G401.6 (cell line): ENCODE measurements around the gene TBX3.

ENCODE experiments used
- FAIRE-seq: peaks from 2 replicates; lab custom pipeline; 2012; peaks lifted over from hg19 to GRCh38; lab: Jason Lieb, UNC

TBX3 gene

DNA sequence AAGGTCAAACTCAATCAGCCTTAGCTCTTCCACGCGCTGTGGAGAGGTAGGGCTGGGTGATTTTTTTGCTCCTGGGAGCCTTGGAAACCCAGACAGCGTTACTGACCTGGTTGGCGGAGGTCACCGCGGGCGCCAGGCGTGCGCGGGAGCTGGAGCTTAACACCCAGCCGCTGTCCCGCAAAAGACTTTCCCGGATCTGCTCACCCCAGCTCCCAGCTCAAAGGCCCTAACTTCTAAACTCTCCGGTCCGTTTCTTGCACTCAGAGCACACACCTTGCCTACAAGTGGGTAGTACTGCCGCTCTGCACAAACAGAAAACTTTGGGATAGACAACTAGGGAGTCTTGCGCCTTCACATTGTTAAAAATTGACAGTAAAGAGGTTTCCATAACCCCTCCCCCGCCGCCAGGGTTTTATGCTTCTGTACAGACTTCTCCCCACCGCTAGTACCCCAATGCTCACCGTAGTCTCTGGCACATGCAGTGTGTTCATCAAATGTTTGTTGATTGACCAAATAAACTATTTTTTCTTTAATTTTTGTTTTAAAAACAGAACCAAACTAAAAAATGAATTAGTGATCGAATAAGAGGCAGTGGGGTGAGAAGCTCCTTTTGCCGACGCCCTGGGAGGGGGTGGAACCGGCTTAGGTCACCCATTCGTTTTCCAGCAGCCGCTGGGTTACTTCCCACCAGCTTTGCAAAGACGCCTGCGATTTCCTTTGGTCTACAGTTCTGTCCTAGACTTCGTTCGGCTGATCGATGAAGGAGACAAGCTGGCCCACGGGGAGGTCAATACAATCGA is 12.7 kb upstream of the TBX3 start:
- no peak for FAIRE-seq

DNA sequence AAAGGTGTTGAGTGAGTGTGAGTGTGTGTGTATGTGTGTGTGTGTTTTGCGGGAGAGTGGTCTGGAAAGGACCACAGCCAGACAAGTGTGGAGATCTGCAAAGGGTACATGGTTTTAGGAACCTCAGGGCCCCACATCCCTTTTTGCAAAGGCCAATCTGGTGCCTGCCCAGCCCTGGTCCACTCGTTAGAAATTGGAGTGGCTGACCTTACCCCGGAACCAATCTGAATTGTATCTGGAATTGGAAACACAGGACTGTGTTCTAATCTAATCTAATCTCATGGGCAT is 11.3 kb upstream of the TBX3 start:
- FAIRE-seq, result no peak

DNA sequence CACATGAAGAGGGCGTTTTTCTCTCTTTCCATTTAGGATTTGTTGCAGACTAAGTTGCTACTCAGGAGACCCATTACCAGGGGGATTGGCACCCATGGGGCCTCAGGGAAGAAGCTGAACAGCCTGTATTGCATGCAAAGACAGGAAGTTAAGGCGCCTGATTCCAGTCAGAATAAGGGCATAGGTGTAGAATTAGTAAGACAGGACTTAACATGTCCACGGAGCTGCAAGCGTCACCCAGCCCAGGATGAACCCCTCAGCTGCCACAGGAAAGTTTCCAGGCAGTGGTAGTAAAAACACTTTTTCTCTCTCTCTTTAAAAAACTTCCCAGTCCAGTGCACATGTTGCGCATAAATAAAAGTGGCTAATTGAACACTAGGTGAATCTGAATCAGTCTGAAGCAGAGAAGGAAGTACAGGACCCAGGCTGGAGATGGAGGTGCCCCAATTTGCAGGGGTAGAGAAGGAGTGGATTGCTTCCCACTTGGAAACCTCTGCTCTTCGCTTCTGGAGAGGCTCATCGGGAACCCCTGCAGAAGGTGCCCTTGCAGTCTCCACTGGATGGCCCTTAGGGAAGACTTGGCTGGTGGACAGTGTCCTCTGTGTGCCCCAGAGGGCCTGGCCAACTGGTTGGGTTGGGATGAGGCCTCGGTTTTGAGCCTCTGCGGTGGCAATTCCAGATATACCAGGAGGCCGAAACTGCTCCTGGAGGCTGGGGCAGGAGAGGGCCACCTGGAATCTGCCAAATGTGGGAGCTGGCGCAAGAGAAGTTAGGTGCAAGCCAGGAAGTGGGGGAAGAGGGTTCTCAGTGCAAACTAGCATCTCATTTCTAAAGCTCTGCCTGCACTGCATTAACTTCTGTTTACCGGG is 10.7 kb upstream of the TBX3 start:
- FAIRE-seq, result no peak

GRCh38 chr12:114693532-114693931 is 9.6 kb upstream of the TBX3 start:
- no peak for FAIRE-seq

DNA sequence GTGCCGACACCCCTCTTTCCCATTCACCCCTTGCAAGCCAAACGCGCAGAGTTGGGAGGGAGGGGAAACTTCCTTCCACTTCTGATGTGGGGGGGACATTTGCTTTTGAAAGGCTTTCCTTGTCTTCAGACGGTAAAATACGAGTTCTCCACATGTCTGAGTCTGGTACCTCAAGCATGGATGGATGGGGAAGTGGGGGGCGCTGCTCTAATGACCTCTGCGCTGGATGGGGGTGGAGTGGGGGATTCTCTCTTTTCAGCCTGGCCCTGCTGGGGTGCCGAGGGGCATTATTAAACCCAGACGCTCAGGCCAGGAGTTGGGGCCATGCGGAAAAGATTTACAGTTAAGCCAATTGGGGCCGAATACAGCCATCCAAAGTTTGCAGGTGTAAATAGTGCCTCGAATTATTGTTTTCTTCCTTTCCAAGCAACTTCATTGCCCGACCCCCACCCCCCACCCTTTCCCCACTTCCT is 9.1 kb upstream of the TBX3 start:
- FAIRE-seq, result no peak

DNA sequence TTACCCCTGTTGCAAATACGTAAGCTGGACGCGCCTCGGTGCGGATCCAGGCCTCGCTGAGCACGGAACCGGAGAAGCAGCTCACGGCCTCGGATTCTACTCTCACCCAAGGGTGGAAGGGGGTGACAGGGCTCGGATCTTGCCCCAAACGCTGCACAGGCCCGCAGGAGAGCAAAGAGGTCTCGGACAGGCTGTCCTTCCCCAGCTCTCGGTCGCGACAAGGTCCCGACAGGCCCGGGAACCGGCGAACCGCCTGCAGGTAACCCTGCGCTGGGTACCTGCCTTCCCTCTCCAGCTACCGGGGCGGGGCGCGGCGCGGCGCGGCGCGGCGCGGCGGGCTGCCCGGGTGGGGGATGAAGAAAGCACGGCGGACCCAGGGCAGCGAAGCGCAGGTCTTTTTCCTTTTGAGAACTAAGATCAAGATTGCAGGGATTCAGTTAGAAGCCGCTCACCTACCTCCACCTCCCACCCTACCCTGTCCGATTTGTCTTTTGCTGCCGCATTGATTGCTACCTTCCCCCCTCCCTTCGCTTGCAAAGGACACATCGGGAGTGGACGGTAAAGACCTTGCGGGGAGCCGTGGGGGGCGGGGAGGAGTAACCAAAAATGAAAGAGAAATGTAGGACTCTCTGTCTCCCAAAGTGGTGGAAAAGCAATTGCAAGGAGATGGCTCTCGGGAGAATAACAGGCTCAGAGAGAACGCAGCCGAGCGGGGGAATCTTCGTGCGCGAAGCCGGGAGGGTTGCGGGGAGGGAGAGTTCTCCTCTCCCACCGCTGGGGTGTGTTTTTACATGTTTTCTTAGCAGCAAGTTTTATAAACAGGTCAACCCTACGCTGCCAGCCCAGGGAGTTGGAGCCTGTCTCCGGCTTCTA is 8.4 kb upstream of the TBX3 start:
- no peak for FAIRE-seq

- FAIRE-seq, result no peak
Observed at GRCh38 chr12:114691763-114692185, 7.8 kb upstream of the TBX3 start.

- FAIRE-seq, result no peak
Observed at GRCh38 chr12:114691196-114691595, 7.2 kb upstream of the TBX3 start.

DNA sequence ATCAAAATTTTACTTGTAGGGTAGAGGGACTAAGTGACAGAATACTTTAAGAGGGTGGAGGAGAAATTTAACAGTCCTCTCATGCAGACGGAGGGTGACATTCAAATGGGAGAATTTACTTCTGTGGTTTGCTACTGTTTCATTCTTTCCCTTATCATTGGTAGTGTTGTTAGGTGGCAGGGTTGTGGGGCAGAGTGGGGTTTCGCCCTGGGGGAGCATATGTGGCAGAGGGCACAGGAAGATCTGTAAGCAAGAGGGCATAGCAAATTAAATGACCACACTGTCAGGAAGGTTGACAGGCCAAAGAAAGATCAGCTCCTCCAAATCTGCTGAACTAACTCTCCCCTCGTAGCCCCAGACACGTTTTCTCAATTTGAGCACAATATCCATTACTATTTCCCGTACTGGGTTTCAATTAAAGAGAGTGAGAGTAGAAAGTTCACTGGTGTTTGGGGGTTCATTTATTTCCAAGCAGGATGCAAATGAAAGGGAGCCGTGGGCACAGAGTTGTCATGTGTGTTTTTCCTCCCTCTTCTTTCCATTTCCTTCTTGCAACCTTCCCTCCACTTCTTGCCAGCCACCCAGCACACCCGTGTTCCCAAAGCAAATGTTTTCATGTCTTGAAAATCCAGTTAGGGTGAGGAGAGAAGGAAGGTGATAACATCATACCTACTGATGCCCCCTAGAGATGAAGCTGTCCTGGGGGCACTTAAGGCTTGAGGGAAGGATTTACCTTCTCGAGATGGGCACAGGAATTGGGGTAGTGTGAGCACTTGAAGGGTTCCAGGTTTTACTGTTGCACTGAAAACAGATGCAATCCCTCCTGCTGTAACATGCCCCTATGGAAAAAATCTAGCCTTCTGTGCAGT is 6.5 kb upstream of the TBX3 start:
- no peak for FAIRE-seq

DNA sequence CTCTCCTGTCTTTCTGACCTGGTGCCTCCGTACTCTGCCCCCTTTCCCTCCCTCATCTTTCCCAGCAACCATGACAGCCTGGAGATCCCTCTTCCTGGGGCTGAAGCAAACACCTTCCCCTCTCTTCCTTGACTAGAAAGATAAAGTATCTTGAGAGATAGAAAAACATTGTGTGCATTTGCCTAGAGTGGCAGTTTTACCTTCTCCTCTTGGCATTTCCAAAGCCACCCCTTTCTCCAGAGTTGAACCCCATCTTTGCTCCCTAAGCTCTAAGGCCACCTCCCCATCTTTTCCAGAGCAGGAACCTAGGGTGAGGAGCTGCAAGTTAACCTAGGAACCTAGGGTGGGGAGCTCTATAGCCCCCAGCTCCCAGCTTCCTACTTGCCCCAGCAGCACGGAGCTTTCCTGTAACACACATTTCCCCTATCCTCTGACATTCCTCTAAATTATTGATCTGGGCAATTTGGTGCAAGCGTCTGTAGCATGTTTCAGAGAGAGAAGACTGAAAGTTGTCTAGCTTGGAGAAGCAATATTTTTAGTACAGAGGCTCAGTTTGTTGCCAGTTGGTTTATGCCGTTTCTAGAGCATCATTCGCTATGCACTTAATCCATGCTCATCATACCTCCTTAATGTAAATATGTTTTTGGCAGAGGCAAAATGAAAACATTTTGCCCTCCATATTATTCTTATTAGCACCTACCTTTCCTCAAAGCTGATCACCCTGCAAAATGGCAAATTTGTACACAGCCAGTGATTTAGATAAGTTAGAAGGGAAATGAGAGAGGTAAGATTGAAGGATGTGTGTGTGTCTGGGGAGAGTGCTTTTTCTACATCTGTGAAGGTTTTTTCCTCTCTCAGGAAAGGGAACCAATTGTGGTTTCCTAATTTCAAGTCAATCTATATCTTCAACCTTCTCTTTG is 5.4 kb upstream of the TBX3 start:
- FAIRE-seq, result no peak

- FAIRE-seq, result no peak
Observed at GRCh38 chr12:114688256-114688845, 4.4 kb upstream of the TBX3 start.

GRCh38 chr12:114687802-114688201 is 3.8 kb upstream of the TBX3 start:
- FAIRE-seq, result no peak

- FAIRE-seq, result no peak
Observed at GRCh38 chr12:114686773-114687500, 3.0 kb upstream of the TBX3 start.

- no peak for FAIRE-seq
Observed at GRCh38 chr12:114686426-114686772, 2.4 kb upstream of the TBX3 start.

GRCh38 chr12:114685869-114686268 is 1.9 kb upstream of the TBX3 start:
- no peak for FAIRE-seq

GRCh38 chr12:114685320-114685781 is 1.4 kb upstream of the TBX3 start:
- FAIRE-seq, result no peak

- no peak for FAIRE-seq
Observed at GRCh38 chr12:114684870-114685273, 897 bp upstream of the TBX3 start.

GRCh38 chr12:114683709-114684097 is 272 bp downstream of the TBX3 start:
- no peak for FAIRE-seq
